Measurements from ENCODE around the gene NRF1. TPM values are rescaled to one million over a fixed set of nuclear protein-coding genes. Genes with fewer than 3 reads are reported as not detected.

NRF1 gene
- total RNA-seq, 1 experiment from 2014 or later = 25.9 TPM

DNA sequence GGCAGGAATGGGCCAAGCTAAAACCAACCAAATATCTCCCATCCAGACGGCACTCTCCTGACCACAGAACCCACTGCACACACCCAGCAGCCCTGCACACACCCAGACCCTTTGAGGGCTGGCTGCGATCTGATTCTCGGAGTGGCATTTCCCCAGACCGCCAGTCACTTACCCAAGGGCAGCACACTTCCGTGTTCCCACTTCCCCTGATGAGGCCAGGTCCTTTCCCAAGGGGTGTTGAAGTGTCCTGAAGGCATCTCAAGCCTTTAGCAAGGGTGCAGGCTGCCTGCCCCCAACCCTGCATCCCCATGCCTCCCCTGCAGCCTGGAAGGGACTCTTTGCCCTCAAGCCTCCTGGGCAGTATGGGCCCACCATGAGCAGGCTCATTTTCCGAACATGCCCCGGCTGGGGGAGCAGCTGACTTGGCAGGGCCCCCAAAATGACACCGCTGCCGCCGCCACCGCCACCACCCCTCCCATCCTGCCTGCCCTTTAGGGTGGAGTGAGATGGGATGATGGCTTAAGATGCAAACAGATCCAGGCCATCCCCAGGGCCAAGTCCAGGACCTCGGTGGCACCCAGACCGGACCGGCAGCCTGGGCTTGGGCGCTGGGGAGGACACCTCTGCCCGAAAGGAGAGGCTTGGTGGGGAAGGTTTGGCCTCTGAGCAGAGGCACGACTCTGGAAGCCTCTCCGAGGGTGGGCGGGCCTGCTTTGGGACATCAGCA lies 159.8 kb downstream of the NRF1 start:
- H3K9me2 ChIP-seq (ENCODE audit: insufficient read depth) = no peaks in the 10 kb centered on the region
- ATAC-seq (no peak), DNase-seq (ENCODE audit: low read depth, low spot score) (no peak)
- CTCF ChIA-PET = no interaction called here
- TF ChIP-seq, protein P1, sequence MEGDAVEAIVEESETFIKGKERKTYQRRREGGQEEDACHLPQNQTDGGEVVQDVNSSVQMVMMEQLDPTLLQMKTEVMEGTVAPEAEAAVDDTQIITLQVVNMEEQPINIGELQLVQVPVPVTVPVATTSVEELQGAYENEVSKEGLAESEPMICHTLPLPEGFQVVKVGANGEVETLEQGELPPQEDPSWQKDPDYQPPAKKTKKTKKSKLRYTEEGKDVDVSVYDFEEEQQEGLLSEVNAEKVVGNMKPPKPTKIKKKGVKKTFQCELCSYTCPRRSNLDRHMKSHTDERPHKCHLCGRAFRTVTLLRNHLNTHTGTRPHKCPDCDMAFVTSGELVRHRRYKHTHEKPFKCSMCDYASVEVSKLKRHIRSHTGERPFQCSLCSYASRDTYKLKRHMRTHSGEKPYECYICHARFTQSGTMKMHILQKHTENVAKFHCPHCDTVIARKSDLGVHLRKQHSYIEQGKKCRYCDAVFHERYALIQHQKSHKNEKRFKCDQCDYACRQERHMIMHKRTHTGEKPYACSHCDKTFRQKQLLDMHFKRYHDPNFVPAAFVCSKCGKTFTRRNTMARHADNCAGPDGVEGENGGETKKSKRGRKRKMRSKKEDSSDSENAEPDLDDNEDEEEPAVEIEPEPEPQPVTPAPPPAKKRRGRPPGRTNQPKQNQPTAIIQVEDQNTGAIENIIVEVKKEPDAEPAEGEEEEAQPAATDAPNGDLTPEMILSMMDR (IDR thresholded peaks at IDR 0.05 in 2 of 3, conservative IDR thresholded peaks at IDR 0.05 in 1 of 3; ENCODE audit: borderline replicate concordance in 1 of 3, insufficient read depth in 1 of 3, low read depth in 2 of 3, low read length in 2 of 3) = no peak
- TF ChIP-seq JUND (IDR thresholded peaks at IDR 0.05) (no peak), TCF7L2 (IDR thresholded peaks at IDR 0.05; ENCODE audit: borderline replicate concordance, extremely low read depth, insufficient read depth, insufficient read length) (no peak), EGR1 (IDR thresholded peaks at IDR 0.05; ENCODE audit: low read depth) (no peak), SP1 (IDR thresholded peaks at IDR 0.05; ENCODE audit: low read depth) (no peak), RAD21 (IDR thresholded peaks at IDR 0.05; ENCODE audit: low read depth) (no peak), EZH2phosphoT487 (IDR thresholded peaks at IDR 0.05; ENCODE audit: borderline replicate concordance) (no peak), SIN3A (IDR thresholded peaks at IDR 0.05; ENCODE audit: low read depth) (no peak)
- POLR2A ChIA-PET = no interaction called here
- H3K36me3 ChIP-seq (ENCODE audit: control insufficient read depth in 1 of 2, insufficient read depth in 2 of 2, low read length in 2 of 2) = no peaks in the 10 kb centered on the region; a peak in 1 of 4 replicates
- no peaks in the 10 kb centered on the region for H3K9me3 ChIP-seq (ENCODE audit: control insufficient read depth in 1 of 2, insufficient read depth in 1 of 2, low read depth in 1 of 2, low read length in 2 of 2)
- H3K27ac ChIP-seq (ENCODE audit: low read depth, low read length) = no peak overlapping the region
- no TSS peak for BruUV-seq (replicated peaks)
- no peaks in the 10 kb centered on the region for H3K27me3 ChIP-seq (ENCODE audit: insufficient read depth, low read length)
- no peak overlapping the region for H2AFZ ChIP-seq (ENCODE audit: low read depth, low read length, poor library complexity, severe bottlenecking)
- H4K20me1 ChIP-seq (ENCODE audit: insufficient read depth) = no peaks in the 10 kb centered on the region
- intact Hi-C loops (cut with micrococcal nuclease) = no loop called here
- peaks cover 19% of the 10 kb centered on the region; the same call in 1 of the 2 replicates for H3K79me2 ChIP-seq (ENCODE audit: insufficient read depth, low read length)
- H3K9ac ChIP-seq (ENCODE audit: low read length) = no peak overlapping the region
- H3K4me1 ChIP-seq (ENCODE audit: control insufficient read depth in 1 of 2, insufficient read depth in 2 of 2, low read length in 2 of 2) = peaks cover 0 to 4% of the 10 kb centered on the region in 2 experiments; a peak in 2 of 4 replicates
- H3K4me3 ChIP-seq (replicated peaks in 1 of 2; ENCODE audit: low read depth in 1 of 2, low read length in 2 of 2) = no peak overlapping the region
- H3K4me2 ChIP-seq (ENCODE audit: low read length) = no peak overlapping the region
- RAD21 ChIA-PET (ENCODE audit: low non-redundant PET in 1 of 2, low total read pairs in 2 of 2, uncharacterized antibody in 2 of 2, unreplicated experiment in 2 of 2) = no interaction called here
